Measurements from ENCODE around the gene TM4SF1.

GRCh38 chr3:149321640-149322039 lies 55.8 kb downstream of the TM4SF1 start:
- TF ChIP-seq POLR2A (IDR thresholded peaks at IDR 0.05) (no peak), CTCF (IDR thresholded peaks at IDR 0.05) (no peak)
